HG03045 (cell line): ENCODE results near the gene FYN.

Experiments
- ATAC-seq: cut with Tn5 transposase; IDR thresholded peaks from one replicate; pipeline ENCODE4 v1.9.1; 2021; ENCODE audit warnings: mild to moderate bottlenecking, moderate library complexity; ENCODE audit not compliant: unreplicated experiment

The FYN gene

DNA sequence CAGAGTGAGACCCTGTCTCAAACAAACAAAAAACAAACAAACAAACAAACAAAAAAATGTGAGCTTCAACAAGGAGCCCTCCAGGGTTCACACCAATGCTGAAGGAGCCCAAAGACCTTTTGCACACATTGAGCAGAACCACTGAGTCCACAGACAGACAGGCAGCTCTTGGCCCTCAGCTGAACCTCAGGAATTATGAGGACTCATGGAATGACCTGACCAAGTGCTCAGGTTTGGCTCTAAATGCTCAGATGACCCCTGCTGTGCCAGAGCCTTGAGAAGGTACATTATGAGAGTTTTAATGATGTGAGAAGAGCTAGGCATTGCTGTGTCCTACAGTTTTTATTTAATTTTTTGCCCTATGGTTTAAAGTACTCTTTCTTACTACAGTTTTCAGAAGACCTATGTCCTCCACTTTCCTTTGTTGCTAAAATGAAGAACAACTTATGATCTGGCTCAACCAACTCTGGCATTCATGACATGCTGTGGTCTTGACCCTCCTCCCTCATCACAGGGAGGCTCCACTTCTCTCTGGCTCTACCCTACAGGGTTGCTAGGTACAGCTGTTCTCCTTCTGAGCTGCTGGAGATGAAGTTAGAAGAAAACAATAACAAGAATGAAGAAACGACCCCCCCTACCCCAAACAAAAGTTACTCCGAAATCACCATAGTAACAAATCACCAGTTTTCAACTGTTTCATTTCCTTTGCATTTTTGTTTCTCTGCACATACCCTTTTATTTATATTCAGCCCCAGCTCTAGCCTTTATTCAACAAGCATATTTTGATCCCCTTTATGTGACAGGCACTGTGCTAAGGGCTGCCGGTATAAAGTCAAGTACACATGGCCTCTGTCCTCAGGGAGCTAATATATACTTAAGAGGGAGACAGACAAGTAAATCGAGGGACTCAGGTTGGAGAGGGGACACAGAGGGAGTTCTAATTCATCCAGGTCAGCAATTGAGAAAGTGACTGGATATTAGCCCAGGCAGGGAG is 138.9 kb downstream of the FYN start:
- ATAC-seq: no peak

DNA sequence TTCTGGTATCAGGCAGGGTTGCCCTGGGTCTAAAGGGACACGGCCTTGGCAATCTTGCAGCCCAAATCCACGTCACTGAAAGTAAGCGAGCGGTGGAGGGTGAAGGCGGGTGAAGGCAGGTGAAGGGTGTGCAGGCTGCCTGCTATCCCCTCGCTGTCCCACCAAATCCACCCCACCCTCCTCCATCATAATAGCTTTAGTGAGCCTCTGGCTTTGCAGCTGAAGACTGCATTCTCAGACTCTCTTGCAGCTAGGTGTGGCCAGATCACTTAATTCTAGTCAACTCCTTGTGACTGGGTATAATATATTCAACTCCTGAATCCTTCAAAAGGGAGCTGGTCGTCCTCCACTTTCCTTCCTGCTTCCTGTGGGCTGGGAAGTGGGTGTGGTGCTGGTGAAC is 140.9 kb downstream of the FYN start:
- no peak for ATAC-seq

DNA sequence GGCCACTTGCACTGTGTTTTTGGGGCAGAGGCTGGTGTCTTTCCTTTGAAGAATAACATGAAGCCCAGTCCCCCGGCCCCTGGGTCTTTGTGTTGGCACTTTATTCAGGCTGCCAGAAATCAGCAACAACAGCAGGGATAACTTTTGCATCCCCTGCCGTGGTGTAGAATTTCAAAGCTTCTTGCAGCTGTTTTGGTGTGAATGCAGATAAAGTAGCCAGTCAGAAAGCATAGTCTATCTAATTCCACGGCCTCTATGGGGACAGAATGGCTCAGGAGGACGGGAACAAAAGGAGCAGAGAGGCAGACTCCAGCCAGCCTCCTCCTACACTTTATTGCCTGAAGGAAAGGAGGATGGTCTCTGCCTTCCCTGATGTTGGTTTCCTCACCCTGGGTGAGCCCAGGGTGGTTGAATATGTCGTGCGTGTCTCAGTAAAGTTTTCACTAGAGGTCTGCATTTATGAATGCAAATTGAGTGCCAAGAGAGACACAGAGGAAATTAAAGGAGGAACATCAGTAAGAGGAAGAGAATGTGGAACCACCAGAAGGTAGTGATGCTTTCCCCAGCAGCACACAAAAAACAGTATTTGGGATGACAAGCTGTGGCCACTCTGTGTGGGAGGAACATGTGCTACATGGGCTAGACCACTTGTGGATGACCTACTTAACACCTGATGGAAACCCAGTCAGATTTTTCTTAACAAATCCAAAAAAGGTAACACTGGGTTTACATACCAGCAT is 141.6 kb downstream of the FYN start:
- ATAC-seq: no peak

DNA sequence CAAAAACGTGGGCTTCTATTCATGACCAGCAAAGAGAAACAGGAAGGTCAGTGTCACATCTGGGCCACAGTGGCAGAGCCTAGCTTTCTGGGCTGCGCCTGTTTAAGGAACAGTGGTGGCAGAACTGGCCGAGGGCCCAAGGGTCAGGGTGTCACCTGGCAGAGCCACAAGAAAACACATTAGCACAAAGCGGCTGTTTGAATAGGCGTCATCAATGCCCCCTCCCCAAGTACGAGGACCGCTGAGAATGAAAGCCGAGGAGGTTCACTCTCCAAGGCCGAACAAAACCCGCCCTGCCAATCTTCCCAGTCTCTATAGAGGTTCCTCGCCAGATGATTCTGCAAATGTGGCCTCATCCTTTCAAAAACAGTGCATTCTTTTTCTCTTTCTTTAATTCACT is 142.4 kb downstream of the FYN start:
- ATAC-seq: no peak

DNA sequence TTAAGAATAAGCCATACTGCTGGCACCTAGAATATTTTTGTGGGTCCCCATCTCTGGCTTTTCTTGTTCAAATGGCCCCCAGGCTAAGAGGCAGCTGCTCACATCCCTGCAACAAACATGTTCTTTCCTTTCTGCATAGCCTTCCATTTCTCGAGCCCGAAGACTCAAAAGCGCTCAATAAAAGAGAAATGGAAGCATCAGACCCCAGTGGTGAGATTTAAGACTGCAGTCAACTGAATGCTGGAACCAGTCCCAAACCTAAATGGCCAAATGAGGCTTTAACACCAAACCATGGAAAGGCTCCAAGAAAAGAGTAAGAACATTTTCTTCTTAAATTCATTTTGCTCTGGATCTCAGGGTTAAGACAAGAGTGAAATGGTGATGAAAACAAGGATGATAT is 145.4 kb downstream of the FYN start:
- no peak for ATAC-seq

DNA sequence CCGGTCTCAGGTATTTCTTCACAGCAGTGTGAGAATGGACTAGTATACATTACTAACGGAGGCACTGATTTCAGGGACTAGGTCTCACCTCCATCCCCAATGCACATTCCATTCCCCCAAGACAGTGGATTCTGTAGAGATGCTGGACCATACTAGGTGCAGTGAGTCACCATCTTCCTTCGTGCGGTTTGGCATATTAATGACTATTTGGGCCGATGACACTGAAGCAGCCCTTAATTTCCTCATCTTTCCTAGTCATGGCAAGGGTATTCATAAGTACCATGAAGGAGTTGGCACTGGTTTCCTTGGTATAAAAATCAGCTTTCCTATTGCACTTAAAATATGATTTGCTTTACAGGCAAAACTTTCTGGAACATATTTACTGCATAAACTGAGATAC is 146.2 kb downstream of the FYN start:
- ATAC-seq: no peak

DNA sequence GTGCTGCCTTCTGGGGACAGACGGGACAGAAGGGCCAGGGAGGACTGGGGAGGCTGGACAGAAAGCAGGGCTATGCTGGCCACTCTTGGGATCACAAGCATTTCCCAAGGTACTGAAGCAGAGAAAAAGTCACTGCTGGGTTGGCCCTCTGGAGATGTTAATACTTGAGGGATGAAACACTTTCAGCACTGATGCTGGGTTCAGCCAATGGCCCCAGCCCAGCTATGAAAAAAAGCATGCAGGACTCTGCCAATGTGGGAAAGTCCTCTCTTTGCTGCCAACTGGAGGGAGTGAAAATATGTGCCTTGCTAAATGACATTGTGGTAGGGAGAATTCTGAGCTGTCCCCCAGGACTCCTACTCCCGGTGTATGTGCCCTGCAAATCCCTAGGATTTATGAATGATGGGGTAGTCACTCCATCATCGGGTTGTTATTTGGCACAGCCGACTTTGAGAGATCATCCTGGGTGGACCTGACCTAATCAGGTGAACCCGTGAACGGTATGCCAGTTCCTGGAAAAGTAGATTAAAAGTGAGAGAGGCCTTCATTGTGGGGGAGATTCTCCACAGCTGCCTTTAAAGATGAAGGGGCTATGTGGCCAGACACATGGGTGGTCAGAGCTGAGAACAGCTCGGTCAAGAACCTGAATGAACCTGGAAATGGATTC is 147.7 kb downstream of the FYN start:
- ATAC-seq: no peak

DNA sequence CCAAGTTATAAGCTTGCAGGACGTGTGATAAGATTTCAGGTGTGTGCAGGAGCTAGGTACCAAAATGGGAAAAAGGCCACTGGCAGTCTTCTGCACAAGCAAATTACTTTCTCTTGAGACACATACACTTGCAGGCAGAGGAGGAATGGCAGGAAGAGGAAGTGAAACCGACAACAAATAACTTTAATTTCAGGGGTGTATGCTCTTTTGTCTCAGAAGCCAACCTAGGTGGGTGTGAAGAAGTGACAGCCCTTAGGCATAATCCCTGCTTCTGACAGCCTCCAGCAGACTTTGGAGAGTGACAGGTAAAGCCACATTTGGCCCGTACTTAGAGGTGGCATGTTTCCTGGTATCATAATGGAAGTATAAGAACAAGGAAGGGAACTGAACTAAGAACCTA is 148.7 kb downstream of the FYN start:
- ATAC-seq: peak; percentile 96

DNA sequence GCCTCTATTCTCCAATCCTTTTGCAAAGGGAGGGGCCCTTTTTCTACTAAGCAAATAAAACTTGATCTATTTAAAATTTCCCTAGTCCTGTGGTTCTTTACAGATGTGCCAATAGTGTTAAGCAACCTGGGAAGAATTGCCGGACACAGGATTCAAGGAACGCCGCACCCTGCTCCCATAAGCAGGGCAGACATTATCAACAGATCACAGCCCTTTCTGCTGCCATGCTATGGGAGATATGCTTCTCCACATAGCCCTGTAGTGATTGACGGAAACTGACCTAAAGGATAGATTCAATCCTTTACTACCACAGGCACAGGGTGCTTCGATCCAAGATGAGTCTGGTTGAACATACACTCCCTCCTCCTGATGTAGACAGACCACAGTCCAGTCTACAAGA is 149.2 kb downstream of the FYN start:
- ATAC-seq: peak; percentile 15

DNA sequence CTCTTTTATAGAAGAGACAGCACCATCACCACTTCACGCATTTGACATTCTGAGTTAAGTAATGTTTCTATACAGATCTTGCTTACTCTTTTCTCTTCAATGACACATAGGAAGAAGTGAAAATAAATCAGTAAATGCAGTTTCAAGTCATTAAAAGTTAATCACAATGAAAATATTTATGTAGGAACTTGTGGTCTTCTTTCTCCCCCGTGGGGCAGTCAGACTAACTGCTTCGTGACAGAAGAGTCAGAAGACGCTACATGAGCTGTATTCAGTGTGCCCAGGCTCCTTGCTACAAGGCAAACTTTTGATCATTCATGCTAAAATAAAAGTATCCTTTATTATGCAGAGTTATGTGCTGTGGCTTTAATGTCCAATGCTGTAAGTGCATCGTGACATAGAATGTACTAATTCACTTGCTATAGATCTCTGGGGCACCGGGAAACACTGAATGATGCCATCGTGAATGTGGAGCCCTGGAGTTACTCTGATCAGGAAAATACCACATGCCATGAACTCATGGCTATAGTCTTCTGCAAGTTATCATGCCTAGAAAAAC is 149.8 kb downstream of the FYN start:
- ATAC-seq: no peak

DNA sequence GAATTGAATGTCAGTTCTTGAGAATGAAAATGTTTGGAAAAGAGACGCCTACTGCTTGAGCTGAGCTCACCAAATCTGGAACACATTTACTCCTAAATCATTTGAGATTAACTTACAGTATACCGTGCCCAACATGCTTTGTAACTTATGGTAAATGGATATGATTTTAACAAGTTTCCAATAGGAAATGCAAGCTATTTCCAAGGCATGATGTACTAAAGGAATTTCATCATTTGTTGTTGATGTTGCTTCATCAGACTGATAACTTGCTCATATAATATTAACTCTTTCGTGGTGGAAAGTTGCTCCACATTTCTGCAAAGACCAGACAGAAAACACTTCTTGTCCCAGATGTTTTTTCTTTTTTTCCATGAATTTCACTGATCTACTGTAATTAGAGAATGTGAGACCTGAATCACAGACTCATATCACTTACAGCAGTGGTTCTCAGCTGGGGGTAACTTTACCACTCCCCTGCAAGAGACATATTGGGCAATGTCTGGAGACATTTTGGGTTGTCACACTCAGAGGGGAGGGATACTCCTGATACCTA is 151.0 kb downstream of the FYN start:
- ATAC-seq: no peak

DNA sequence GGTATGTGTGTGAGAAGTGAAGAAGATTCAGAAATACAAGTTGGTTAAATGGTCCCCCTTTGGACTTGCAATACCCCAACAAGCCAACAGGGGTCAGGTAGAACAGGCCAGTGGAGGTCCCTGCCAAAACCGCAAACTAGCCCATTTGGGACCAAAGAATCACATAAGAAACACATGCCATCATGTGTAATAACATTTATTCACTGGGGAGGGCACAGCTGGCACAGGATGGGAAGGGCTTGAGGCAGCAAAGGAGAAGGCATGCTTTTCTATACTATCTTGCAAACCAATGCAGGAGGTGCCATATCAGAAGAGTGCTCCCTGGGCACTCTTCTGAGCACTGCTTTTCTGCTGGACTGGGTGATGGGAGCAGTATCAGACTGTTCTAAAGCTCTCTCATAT is 151.5 kb downstream of the FYN start:
- no peak for ATAC-seq

DNA sequence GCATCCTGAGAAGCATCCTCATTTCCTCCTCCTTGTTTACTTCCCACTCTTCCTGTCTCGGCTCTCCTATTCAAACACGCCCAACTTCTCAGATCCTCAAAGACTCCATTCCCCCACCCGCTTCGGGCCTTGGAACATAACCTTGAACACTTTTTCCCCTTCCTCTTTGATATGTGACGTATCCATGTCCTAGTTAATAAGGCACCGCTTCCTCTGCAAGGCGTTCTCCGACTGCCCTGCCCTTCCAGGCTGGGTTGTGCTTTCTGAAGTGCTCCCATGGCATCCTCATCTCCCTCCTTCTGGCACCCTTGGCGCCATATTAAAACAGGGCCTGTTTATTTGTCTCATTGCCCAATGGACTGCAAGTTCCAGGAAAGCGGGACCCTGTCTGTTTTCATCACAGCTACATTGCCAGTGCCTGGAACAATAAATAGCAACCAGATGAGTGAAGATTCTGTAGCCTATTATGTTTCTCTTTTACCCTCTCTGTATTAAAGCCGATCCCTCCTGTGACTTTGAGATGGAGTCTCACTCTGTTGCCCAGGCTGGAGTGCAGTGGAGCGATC is 152.2 kb downstream of the FYN start:
- ATAC-seq: no peak

DNA sequence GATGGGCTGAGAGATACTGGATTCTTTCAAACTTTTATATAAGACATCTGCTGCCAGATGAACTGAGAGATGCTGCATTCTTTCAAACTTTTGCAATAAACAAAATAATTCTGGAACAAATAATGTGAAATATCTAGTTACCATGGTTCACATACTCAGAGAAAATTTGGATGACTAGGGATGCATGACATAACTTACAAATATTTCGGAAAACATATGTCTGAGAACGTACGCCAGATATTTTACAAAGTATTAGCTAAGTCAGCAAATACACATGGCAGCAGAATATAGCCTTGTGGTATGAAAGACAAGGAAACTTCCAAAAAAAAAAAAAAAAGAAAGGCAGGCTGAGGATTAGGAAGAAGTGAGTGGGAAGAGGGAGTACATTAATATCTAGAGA is 154.3 kb downstream of the FYN start:
- ATAC-seq: no peak

DNA sequence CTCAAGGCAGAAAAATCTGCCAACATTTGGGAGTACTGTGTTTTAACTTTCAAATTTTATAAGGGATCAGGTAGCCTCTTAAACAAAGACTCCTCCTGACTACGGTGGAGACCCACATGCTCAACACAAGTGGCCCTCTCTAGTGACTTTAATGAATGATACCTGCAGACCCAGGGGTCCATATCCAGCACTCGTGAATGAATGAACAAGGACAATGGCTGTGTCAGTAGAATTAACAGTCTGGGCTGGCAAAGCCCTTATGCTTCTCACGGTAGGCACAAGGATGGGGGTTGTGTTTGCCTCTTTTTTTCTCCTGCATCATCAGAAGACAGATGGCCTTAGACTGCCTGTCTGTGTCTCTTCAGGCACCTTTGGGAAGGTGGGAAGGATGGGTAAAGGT is 154.9 kb downstream of the FYN start:
- ATAC-seq: no peak

DNA sequence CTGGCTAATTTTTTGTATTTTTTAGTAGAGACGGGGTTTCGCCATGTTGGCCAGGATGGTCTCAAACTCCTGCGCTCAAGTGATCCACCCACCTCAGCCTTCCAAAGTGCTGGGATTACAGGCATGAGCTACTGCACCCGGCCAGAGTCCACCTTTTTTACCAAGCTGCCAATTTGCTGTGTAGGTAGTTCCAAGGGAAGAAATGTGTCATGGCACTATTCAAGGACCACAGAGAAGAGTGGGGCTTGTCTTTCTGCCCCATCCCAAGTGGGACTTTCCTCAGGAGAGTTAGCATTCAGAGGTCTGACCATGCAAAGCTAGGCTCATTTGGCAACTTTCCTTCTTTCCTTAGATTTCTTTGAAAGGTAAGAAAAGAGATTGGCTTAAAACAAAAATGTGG is 155.6 kb downstream of the FYN start:
- no peak for ATAC-seq

DNA sequence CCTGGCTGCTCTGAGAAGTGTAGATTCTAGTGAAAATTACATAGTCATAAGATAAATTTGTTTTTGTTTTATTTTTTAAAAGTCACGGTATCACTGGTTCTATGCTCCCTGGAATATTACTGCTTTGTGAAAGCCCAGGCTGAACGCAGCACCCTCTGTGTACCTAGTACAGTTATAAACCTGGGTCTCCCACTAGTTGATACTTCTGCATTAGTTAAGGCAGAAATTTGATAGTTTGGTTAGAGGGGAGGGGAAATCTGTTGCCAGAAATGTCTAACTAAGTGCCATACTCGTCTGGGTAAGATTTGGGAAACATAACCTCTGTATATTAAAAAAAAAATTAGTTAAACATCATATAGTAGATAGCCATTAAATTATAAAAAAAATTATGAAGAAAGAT is 156.9 kb downstream of the FYN start:
- ATAC-seq: no peak

DNA sequence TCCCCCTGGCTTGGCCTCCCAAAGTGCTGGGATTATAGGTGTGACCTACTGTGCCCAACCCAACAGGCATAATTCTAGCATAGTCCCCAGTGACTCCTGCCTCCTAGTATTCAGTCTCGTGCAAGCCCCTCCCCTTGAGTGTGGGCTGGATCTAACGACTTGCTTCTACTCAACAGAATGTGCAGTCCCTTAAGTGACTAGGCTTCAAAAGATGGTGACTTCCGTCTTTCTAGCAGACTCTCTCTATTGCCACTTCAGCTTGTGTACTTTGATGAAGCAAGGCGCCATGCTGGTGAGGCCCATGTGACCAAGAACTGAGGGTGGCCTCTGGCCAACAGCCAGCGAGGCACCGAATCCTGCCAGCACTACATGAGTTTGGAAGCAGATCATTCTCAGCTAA is 157.9 kb downstream of the FYN start:
- ATAC-seq: no peak

DNA sequence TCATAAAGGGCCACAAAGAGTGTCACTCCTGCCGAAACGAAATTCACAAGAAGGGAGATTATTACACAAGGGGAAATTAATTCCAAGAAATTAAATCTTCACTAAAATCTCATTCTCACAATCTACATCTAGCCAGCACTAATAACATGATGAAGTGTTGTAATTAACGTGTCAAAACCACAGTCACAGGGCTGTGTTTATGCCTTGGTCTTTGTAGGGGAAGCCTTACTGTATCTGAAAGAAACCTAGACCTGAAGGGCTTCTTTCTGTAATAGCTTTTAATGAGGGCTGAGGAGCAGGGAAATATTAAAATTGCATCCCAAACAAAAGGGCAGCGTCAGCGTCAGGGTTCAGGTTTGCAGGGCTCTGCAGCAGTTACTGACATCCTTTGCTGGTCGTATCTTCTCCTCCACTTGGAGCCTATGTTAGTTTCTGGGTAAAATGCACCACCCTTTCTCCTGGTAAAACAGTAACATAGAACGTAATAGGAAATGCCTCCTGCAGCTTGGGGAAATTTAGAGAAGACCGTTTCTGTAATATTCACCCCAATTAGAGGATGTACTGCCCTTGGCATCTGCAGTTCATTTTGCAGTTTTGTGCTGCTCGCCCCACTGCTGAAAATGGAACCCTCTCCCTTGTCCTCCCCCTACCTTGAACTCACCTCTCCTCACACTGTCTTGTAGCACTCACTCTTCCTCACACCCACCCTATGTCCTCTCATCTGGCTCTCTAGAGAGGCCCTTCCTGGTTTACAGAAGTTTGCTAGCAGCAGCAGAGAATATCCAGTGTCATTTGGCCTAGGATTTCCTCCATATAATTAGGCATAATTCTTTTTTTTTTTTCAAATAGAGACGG is 158.6 kb downstream of the FYN start:
- no peak for ATAC-seq

DNA sequence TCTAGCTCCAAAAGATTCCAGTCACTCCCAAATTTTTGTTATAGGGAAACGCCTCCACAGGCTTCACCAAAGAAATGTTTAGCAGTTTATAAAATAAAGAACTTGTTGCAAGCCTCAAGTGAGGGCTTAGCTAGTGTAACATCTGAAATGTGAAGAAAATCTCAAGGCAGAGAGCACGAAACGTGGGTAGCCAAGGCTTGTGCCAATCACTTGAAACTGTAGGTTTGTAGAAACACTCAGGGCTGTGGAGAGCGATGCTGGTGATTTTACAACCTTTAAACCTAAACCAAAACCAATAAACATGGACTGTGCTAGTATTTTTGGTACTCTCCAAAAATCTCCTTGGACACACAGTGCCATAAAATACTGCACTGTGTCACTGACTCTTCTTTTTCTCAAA is 159.4 kb downstream of the FYN start:
- ATAC-seq: no peak
